ENCODE measurements around the gene NTRK2. TPM values are rescaled to one million over a fixed set of nuclear protein-coding genes. Genes with fewer than 3 reads are reported as not detected.

Gene NTRK2
- total and polyA plus RNA-seq, 12 donors, result 0.43 to 5.6 (median 2.1) TPM

DNA sequence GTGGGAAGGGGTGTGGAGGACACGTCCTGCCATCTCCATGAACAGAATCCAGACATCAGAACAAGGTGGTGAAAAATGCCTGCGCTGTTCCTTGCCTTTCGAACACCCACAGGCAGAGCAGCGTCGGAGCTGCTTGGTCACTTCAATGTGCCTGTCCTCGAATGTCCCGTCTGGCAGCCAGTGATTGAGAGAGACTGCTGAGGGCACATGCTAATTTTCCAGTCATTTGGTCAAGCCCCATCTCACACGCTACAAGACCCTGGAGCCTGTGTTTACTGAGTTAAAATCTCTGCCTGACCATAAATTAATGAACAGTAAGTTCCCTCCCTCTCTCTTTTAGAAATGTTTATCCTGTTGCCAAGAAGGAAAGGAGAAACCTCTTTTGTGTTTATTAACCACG lies 149.3 kb downstream of the NTRK2 start:
- WGBS, 4 donors, result 65 to 70% (median 66%) methylated on average over 9 of the region's 9 CpGs
- H3K27me3 ChIP-seq, result no peaks in the 10 kb centered on the region
- no peaks in the 10 kb centered on the region for H3K4me1 ChIP-seq (replicated peaks in 1 of 2)
- no peaks in the 10 kb centered on the region for H3K9me3 ChIP-seq (replicated peaks in 1 of 3)
- TF ChIP-seq, protein P1, sequence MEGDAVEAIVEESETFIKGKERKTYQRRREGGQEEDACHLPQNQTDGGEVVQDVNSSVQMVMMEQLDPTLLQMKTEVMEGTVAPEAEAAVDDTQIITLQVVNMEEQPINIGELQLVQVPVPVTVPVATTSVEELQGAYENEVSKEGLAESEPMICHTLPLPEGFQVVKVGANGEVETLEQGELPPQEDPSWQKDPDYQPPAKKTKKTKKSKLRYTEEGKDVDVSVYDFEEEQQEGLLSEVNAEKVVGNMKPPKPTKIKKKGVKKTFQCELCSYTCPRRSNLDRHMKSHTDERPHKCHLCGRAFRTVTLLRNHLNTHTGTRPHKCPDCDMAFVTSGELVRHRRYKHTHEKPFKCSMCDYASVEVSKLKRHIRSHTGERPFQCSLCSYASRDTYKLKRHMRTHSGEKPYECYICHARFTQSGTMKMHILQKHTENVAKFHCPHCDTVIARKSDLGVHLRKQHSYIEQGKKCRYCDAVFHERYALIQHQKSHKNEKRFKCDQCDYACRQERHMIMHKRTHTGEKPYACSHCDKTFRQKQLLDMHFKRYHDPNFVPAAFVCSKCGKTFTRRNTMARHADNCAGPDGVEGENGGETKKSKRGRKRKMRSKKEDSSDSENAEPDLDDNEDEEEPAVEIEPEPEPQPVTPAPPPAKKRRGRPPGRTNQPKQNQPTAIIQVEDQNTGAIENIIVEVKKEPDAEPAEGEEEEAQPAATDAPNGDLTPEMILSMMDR (IDR thresholded peaks at IDR 0.05), result no peak
- no peak for TF ChIP-seq POLR2A (IDR thresholded peaks at IDR 0.05)
- H3K4me3 ChIP-seq, result no peak overlapping the region
- no peak for DNase-seq
- intact Hi-C loops (cut with DNase I), result no loop called here
- no peaks in the 10 kb centered on the region for H3K36me3 ChIP-seq (replicated peaks in 1 of 2)
- H3K27ac ChIP-seq, result no peak overlapping the region

GRCh38 chr9:84819491-84819991 lies 150.0 kb downstream of the NTRK2 start:
- Histone ChIP-seq H3K9me3 (replicated peaks in 1 of 3) (no peaks in the 10 kb centered on the region), H3K4me1 (replicated peaks in 1 of 2) (no peaks in the 10 kb centered on the region), H3K27ac (no peak overlapping the region), H3K4me3 (no peak overlapping the region), H3K36me3 (replicated peaks in 1 of 2) (no peaks in the 10 kb centered on the region), H3K27me3 (no peaks in the 10 kb centered on the region)
- intact Hi-C loops (cut with DNase I), result no loop called here
- WGBS, 4 donors, result 68 to 72% (median 70%) methylated on average over 6 to 8 of the region's 8 CpGs
- no peak for DNase-seq
- TF ChIP-seq, protein P1 (IDR thresholded peaks at IDR 0.05), result no peak
- TF ChIP-seq POLR2A (IDR thresholded peaks at IDR 0.05), result no peak

- Histone ChIP-seq H3K4me3 (no peak overlapping the region), H3K27me3 (no peaks in the 10 kb centered on the region), H3K27ac (no peak overlapping the region), H3K4me1 (replicated peaks in 1 of 2) (no peaks in the 10 kb centered on the region), H3K36me3 (replicated peaks in 1 of 2) (no peaks in the 10 kb centered on the region), H3K9me3 (replicated peaks in 1 of 3) (no peaks in the 10 kb centered on the region)
- 33 to 47% (median 42%) methylated on average over 1 of the region's 1 CpG for WGBS, 4 donors
- intact Hi-C loops (cut with DNase I), result no loop called here
- DNase-seq, result no peak
- TF ChIP-seq, protein P1 (IDR thresholded peaks at IDR 0.05), result no peak
- no peak for TF ChIP-seq POLR2A (IDR thresholded peaks at IDR 0.05)
Observed at GRCh38 chr9:84821431-84821830, 151.9 kb downstream of the NTRK2 start.

- intact Hi-C loops (cut with DNase I), result no loop called here
- Histone ChIP-seq H3K27me3 (no peaks in the 10 kb centered on the region), H3K36me3 (replicated peaks in 1 of 2) (no peaks in the 10 kb centered on the region), H3K4me3 (no peak overlapping the region), H3K27ac (no peak overlapping the region), H3K9me3 (replicated peaks in 1 of 3) (no peaks in the 10 kb centered on the region), H3K4me1 (replicated peaks in 1 of 2) (no peaks in the 10 kb centered on the region)
- 59 to 71% (median 63%) methylated on average over 7 of the region's 7 CpGs for WGBS, 4 donors
- TF ChIP-seq POLR2A (IDR thresholded peaks at IDR 0.05), result no peak
- TF ChIP-seq, protein P1 (IDR thresholded peaks at IDR 0.05), result no peak
- no peak for DNase-seq
Observed at GRCh38 chr9:84822589-84823233, 153.2 kb downstream of the NTRK2 start.
